ENCODE measurements around the gene L3MBTL4.

DNA sequence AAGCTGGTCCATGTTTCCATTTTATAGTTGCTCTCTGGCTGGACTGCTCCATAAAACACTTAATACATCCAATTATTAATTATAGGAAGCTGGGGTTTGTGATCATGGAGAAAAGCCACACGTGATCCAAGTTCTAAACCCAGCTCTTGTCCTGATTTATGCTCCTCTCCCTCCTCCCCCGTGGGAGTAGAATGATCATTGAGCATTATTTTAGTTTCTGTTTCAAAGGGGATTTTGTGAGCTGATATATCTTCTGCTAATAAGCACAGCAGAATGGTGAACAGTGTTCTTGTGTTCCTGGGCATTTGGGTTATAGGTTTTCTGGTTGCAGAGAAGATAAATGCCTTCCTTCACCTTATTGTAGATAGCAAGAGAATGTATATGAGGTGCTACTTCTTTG is 383.7 kb downstream of the L3MBTL4 start:
- TF ChIP-seq GATA2 (IDR thresholded peaks at IDR 0.05; ENCODE audit: low read depth, low read length) (no peak), GATA3 (IDR thresholded peaks at IDR 0.05; ENCODE audit: low read depth, low read length) (no peak)
